GM19240 (cell line): Measurements from ENCODE around the gene NFE2L2.
"Not testable (repeated sequence)": the region's sequence is repeated elsewhere in the genome, so short reads cannot be mapped to it uniquely, and the experiment has no call there.

Experiments used
- DNase-seq: peaks from one replicate; pipeline ENCODE4 v3.0.0; 2011; ENCODE audit warnings: low spot score; ENCODE audit not compliant: insufficient read length

NFE2L2 gene

GRCh38 chr2:177257471-177257870, 7.1 kb downstream of the NFE2L2 start:
- no peak for DNase-seq

GRCh38 chr2:177256695-177257094, 7.8 kb downstream of the NFE2L2 start:
- DNase-seq, result no peak

- DNase-seq, result no peak
Measured at GRCh38 chr2:177256026-177256425, 8.5 kb downstream of the NFE2L2 start.

GRCh38 chr2:177255227-177255601, 9.3 kb downstream of the NFE2L2 start:
- DNase-seq, result no peak

- no peak for DNase-seq
Measured at GRCh38 chr2:177254433-177255226, 9.9 kb downstream of the NFE2L2 start.

GRCh38 chr2:177253704-177254103, 10.8 kb downstream of the NFE2L2 start:
- no peak for DNase-seq

- no peak for DNase-seq
Measured at GRCh38 chr2:177252808-177253531, 11.6 kb downstream of the NFE2L2 start.

- DNase-seq, result no peak
Measured at GRCh38 chr2:177251165-177251542, 13.4 kb downstream of the NFE2L2 start.

- DNase-seq, result no peak
Measured at GRCh38 chr2:177250461-177250860, 14.1 kb downstream of the NFE2L2 start.

- DNase-seq, result no peak
Measured at GRCh38 chr2:177249038-177249437, 15.5 kb downstream of the NFE2L2 start.

GRCh38 chr2:177247693-177248262, 16.7 kb downstream of the NFE2L2 start:
- DNase-seq, result no peak

- DNase-seq, result not testable (repeated sequence)
Measured at GRCh38 chr2:177246523-177247030, 17.9 kb downstream of the NFE2L2 start.

- DNase-seq, result no peak
Measured at GRCh38 chr2:177246000-177246399, 18.5 kb downstream of the NFE2L2 start.

GRCh38 chr2:177245010-177245422, 19.5 kb downstream of the NFE2L2 start:
- no peak for DNase-seq

GRCh38 chr2:177244244-177244771, 20.2 kb downstream of the NFE2L2 start:
- no peak for DNase-seq

GRCh38 chr2:177243476-177243875, 21.1 kb downstream of the NFE2L2 start:
- DNase-seq, result no peak

GRCh38 chr2:177243073-177243472, 21.5 kb downstream of the NFE2L2 start:
- no peak for DNase-seq

- DNase-seq, result no peak
Measured at GRCh38 chr2:177242121-177242987, 22.2 kb downstream of the NFE2L2 start.

- no peak for DNase-seq
Measured at GRCh38 chr2:177241711-177242120, 22.8 kb downstream of the NFE2L2 start.

GRCh38 chr2:177239932-177240630, 24.4 kb downstream of the NFE2L2 start:
- DNase-seq, result no peak
